NCI-H2196 (cell line): ENCODE results near the gene FLNC.

ENCODE experiments used
- DNase-seq: peaks from one replicate; lab custom pipeline; 2025; ENCODE audit not compliant: unreplicated experiment; lab: John Stamatoyannopoulos, UW

Gene FLNC

DNA sequence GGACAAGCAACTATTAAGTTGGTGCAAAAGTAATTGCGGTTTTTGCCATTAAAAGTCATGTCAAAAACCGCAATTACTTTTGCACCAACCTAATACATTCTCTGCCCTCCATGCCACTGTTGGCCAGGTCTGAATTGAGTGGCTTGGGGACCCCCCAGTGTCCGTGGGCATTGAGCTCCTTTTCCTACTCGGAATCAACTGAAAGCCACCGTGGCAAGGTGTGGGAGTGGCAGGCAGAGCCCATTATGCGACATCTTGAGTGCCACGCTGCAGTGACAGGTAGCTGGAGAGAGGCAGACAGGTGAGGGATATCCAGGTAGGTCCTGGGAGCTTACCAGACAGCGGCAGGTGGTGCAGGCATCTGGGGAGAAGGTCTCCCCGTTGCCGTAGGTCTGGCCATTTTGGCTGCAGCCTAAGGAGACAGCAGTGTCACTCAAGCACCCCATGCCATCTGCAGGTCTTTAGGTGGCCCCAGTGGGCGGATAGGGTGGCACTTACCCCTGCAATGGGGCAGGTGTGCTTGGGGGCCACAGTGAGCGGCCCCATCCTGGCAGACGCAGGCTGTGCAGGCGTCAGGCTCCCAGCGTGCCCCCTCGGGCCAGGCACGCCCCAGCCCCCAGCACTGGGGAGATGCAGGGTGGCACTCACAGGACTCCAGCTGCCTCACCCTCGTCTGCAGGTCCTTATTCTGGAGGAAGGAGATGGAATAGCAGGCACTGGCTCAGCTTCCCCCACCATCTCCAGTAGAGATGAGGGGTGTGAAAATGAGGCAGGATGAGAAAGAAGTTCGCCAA is 76.8 kb downstream of the FLNC start:
- DNase-seq: no peak
